GM19240 (cell line): ENCODE data around the gene C8A.

ENCODE experiments used
- DNase-seq: peaks from one replicate; pipeline ENCODE4 v3.0.0; 2011; ENCODE audit warnings: low spot score; ENCODE audit not compliant: insufficient read length

C8A gene

DNA sequence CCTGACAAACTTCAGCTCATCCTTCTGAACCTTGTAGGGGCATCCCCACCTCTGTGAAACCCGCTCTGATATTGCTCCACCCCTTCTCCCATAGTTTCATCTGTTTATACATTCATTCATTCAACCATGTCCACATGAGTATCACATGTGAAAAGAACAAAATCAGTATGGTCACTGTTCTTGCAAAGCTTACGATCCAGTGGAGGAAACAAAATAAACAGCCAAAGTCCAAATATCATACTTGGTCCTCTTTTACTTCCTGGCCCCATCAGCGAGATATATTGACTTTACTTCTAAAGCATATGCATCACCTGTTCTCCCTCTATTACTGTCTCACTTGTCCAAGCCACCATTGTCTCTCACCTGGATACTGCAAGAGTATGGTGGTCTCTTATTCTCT, 35.6 kb downstream of the C8A start:
- no peak for DNase-seq

DNA sequence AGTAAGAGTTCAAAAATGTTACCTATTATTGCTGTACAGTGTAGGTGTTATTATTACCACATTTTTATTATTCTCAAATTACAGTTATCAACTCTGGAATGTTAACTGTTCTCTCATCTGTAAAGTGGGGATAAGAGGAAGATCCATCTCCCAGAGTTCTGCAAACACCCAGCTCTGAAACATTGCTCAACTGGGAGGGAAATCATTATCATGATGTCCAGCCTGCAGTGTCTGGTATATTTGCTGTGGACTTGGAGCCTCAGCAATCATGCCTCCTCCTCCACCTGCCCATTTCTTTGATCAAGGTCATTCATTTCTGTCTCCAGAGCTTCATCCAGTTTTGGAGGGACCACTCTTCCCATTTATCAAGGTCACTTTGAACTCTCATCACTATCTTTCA, 39.4 kb downstream of the C8A start:
- DNase-seq = no peak

DNA sequence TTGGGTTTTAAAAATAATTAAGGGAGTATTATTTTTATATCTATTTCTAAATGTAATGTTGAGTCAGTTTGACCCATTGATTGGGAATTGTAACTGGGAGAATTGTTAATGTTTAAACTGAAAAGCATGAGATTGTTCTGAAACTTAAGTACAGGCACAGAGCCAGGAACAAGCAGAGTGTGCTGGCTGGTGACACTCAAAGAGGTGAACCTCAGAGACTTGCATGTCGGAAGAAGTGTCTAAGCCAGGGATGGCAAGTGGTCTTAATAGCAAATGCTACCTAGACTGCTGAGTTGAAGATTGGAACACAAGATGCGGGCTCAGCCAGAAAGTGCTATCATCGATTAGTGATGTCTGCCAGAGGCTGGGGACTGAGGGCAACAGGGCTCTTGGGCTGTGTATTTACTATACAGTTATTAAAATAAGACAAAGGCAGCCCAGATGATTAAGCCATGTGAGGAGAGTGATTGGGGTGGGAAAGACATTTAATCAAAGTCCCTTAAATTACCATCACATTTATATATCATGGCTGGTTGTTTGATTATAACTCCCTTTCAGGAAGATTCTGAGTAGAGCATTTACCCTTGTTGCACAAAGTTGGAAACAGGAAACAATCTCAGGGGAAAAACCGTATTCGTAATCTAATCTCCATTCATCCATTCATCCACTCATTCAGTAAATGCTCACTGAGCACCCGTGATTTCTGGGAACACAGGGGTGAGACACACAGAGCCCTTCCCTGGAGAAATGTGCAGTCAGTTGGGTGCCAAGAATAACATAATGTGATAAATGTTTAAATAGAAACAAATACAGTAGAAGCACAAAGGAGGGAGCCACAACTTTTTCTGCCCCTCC, 42.8 kb downstream of the C8A start:
- no peak for DNase-seq

GRCh38 chr1:56898005-56898373, 43.4 kb downstream of the C8A start:
- DNase-seq = no peak

GRCh38 chr1:56898879-56899278, 44.3 kb downstream of the C8A start:
- DNase-seq = no peak

- no peak for DNase-seq
Observed at GRCh38 chr1:56901716-56902115, 47.1 kb downstream of the C8A start.

- DNase-seq = no peak
Observed at GRCh38 chr1:56903778-56904177, 49.2 kb downstream of the C8A start.

DNA sequence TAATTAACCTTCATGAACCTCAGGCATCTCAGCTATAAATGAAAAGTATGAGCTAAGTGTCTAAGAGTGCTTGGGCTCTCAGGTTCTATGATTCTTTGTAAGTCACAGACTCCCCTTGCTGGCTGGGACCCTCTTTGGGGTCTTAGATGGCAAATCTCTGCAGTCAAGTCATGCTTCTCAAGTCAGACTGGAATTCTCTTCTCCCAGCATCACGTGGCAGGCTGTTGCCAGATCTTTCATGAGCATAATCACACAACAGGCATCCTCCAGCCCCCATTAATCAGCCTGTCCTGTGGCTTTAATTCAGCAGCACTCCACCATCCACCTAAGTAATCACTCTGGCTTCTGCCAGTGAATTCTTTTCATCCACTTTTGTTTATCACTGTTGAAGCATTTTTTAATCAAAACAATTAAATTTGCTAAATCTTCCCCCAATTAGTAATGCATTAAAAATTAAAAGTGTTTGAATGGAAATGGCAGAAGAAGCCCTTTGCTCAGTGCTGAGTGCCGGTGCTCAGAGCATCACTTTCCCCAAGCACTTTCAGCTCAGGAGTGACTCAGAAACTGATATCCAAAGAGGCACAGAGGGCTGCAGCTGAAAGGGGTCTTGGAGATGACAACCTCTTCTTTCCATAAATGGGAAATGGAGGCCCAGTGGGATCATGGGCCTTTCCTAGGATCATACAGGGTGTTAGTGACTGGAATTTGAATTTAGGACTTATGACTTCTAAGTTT, 50.2 kb downstream of the C8A start:
- no peak for DNase-seq

- no peak for DNase-seq
Observed at GRCh38 chr1:56905667-56906066, 51.1 kb downstream of the C8A start.

DNA sequence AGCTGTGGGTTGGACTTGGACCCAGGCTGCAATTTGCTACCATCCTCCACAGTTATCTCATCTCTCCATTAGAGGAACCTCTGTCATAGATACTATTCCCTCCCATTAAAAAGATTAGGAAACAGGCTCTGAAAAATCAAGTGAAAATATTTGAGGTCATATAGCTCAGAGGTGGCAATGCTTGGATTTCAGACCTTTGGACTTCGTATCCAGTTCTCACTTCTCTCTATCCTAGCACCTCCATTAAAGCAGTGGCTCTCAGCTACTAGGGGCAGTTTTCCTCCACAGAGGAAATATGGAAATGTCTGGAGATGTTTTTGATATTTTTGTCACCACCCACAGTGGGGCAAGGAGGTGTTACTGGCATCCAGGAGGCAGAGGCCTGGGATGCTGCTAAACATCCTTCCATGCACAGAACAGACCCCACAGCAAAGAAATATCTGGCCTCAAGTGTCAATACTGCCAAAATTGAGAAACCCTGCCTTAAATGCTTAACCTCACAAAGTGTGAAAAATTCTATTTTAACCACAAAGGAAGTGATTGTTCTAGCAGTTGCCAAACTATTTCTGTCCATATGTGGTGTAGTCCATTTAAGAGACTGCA, 54.1 kb downstream of the C8A start:
- no peak for DNase-seq

DNA sequence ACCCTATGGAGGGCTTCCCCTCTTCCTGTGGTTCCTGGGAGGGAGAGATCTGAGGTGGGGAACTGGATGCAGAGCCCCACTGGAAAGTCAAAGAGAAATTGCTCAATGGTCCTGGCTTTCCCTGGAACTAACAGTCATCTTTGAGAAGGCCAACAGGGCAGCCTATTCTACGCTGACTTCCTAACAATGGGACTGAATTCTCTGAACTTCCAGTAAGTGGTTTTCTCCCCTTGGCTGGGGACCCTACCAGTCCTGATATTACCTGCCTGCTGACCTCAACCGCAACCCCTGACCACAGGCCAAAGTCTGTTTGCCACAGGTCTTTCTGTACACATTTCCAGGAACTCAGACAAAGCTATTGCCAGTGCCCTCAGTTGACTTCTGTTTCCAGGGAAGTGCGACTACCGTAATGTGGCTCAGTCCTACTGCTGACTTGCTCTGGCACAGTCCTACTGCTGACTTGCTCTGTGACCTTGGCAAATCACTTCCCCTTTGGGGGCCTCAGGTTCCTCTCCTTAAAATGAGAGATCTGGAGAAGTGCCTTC, 55.9 kb downstream of the C8A start:
- DNase-seq = no peak

GRCh38 chr1:56911098-56911938, 56.7 kb downstream of the C8A start:
- no peak for DNase-seq

GRCh38 chr1:56912325-56912724, 57.7 kb downstream of the C8A start:
- DNase-seq = no peak

DNA sequence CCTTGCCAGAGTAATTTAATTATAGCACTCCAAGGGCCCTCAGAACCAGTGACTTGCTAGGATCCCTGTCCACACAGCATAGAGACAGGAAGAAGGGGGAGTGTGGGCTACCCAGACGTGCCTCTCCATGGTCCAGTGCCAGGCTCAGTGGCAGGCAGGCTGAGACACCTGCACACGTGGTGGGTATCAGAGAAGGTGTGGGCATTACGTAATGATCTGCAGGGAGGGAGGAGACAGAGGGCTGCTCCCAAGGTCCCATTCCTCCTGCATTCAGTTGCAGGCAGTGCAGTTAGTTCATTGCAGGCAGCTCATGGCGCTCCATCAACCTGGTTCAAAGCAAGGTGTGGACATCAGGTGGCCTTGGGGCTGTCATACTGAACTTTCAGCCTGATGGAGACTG, 61.4 kb downstream of the C8A start:
- no peak for DNase-seq

- DNase-seq = no peak
Observed at GRCh38 chr1:56916630-56917029, 62.0 kb downstream of the C8A start.

GRCh38 chr1:56917356-56917755, 62.8 kb downstream of the C8A start:
- no peak for DNase-seq

GRCh38 chr1:56920591-56921001, 66.0 kb downstream of the C8A start:
- DNase-seq = no peak

- DNase-seq = no peak
Observed at GRCh38 chr1:56921479-56921878, 66.9 kb downstream of the C8A start.

DNA sequence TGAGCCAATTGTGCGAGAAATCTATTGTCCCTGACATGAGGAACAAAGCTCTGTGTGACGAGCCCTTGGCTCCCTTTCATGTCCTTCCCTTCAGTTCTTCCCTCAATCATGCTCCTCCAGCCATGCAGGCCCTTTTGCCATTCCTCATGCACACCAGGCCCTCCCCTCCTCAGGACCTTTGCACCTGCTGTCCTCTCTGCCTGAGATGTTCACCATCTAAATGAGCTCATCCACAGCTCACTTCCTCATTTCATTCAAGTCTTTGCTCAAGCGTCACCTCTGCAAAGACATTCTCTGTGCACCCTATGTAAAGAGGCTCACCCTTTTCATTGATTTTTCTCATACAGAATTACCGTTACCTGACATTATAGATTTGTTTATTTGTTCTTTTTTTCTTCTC, 67.5 kb downstream of the C8A start:
- no peak for DNase-seq

- no peak for DNase-seq
Observed at GRCh38 chr1:56922507-56922906, 67.9 kb downstream of the C8A start.

DNA sequence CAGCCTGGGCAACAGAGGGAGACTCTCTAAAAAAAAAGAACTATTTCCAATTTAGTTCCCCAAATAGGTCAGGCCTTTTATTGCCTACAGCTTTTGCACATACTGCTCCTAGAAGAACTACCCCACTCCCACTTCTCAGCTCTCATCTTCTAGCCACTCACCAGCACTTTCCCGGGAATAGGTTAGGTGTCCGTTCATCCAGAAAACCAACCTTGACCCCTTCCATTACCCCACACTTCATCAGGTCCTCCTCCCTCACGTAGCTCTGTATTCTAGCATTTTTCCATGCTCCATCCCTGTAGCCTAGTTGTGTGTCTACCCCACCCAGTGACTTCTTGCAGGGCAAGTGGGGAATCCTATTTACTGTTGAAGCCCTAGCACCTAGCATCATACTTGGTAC, 68.6 kb downstream of the C8A start:
- DNase-seq = no peak
